HG02970 (cell line): ENCODE results near the gene GAS5.
"Not testable (repeated sequence)": the region's sequence is repeated elsewhere in the genome, so short reads cannot be mapped to it uniquely, and the experiment has no call there.

Experiments used
- ATAC-seq: cut with Tn5 transposase; IDR thresholded peaks from one replicate; pipeline ENCODE4 v1.9.1; 2021; ENCODE audit warnings: mild to moderate bottlenecking, moderate library complexity, moderate number of reproducible peaks; ENCODE audit not compliant: unreplicated experiment, low FRiP score

GAS5 gene

GRCh38 chr1:173870252-173871075, 2.7 kb upstream of the GAS5 start:
- no peak for ATAC-seq

GRCh38 chr1:173869021-173869359, 1.2 kb upstream of the GAS5 start:
- ATAC-seq = no peak

- ATAC-seq = peak; percentile 54
Measured at GRCh38 chr1:173868266-173869020, 654 bp upstream of the GAS5 start, which contains the start of gene ZBTB37. Gene ZBTB37, plus strand, starts transcription at chr1:173868380. Its CDS starts 1,846 bp downstream, at chr1:173870226.

- ATAC-seq = no peak
Measured at GRCh38 chr1:173867141-173867752, 542 bp downstream of the GAS5 start.

- no peak for ATAC-seq
Measured at GRCh38 chr1:173866413-173867115, 1.2 kb downstream of the GAS5 start.

- ATAC-seq = no peak
Measured at GRCh38 chr1:173865468-173866164, 2.2 kb downstream of the GAS5 start.

- no peak for ATAC-seq
Measured at GRCh38 chr1:173864179-173864867, 3.5 kb downstream of the GAS5 start.

GRCh38 chr1:173863224-173864161, 4.3 kb downstream of the GAS5 start:
- ATAC-seq = no peak

GRCh38 chr1:173862769-173863223, 5.0 kb downstream of the GAS5 start:
- ATAC-seq = no peak

GRCh38 chr1:173862146-173862768, 5.5 kb downstream of the GAS5 start:
- not testable (repeated sequence) for ATAC-seq

GRCh38 chr1:173861731-173862145, 6.1 kb downstream of the GAS5 start:
- ATAC-seq = no peak

GRCh38 chr1:173860065-173860464, 7.7 kb downstream of the GAS5 start:
- no peak for ATAC-seq

- ATAC-seq = not testable (repeated sequence)
Measured at GRCh38 chr1:173859547-173859946, 8.2 kb downstream of the GAS5 start.

- ATAC-seq = no peak
Measured at GRCh38 chr1:173857363-173857917, 10.3 kb downstream of the GAS5 start.

GRCh38 chr1:173856903-173857302, 10.9 kb downstream of the GAS5 start:
- ATAC-seq = no peak

- no peak for ATAC-seq
Measured at GRCh38 chr1:173856014-173856413, 11.8 kb downstream of the GAS5 start.

GRCh38 chr1:173853074-173853473, 14.7 kb downstream of the GAS5 start:
- no peak for ATAC-seq

- no peak for ATAC-seq
Measured at GRCh38 chr1:173852105-173852504, 15.7 kb downstream of the GAS5 start.
